Activated CD8-positive, alpha-beta memory T cell treated with anti-CD3 and anti-CD28 coated beads, Interleukin-2, amount 50 U/mL, for 1 hour (primary cell): ENCODE data around the gene GUCA1C.

Experiments used
- DNase-seq: peaks from one replicate; pipeline ENCODE4 v3.0.0-alpha.2; 2020; ENCODE audit errors: extremely low read depth

Gene GUCA1C

DNA sequence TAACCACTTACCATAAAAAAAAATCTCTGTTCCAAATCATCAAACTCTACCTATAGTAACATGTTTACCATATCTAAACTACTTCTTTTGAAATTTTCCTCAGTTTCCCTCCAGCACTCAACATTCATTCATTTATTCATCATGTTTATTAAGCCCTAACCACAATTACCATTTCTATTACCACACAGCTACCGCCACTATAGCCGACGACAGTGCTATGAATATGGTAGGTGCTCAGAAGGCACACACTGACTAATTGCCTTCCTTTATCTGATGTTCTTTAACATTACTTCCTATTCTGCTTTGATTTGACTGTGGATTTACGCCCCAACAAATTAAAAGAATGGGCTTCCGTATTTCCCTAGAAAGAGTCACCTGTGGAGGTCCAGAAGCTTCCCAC is 43.9 kb downstream of the GUCA1C start:
- DNase-seq, result no peak

DNA sequence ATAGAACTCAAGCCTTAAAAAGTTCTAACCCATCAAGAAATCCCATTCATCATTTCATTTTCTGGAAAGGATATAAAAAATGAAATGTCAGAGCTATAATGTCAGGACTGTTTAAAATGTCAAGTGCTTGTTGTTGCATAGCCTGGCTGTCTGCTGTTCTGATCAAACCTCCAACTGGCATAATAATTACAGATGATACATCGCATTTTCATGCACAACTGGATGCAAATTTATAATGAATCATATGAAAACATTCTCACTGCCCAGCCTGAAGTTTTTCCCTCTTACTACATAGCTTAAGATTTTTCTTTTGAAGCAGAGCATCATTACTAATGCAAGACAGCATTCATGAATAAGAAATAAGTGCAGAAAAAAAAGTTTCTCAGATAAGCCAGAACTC is 46.5 kb downstream of the GUCA1C start:
- DNase-seq, result no peak

DNA sequence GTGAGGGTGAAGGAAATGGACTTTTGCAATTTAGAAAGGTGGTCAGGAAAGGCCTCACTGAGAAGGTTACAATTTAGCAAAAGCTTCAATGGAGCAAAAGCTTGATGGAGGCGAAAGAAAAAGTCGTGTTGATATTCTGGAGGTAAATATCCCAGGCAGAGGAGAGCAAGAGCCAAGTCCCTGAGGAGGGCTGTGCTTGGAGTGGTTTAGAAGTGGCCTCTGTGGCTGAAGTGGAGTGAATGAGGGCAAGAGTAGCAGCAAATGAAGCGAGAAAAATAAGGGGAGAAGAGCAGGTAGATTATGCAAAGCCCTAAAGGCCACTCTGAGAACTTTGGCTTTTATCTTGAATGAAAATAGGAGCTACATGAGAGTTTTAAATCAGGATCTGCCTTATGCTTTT is 54.1 kb downstream of the GUCA1C start:
- DNase-seq, result no peak

DNA sequence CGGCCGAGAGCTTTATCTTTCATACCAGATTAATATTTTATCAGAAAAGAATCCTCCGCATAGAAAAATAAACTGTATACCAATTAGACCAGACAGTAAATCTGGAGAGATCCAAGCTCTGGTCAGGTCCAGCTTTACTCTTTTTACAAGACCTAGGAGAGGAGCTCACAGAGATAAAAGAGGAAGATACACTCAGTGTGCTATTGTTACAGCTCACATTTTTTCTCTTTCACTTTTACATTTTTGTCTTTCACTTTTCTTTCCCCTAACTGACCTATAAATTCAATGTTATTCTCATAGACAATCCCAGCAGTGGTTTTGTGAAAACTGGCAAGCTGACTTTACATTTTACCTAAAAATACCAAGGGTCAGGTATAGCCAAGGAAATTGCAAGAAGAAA is 55.8 kb downstream of the GUCA1C start:
- no peak for DNase-seq

DNA sequence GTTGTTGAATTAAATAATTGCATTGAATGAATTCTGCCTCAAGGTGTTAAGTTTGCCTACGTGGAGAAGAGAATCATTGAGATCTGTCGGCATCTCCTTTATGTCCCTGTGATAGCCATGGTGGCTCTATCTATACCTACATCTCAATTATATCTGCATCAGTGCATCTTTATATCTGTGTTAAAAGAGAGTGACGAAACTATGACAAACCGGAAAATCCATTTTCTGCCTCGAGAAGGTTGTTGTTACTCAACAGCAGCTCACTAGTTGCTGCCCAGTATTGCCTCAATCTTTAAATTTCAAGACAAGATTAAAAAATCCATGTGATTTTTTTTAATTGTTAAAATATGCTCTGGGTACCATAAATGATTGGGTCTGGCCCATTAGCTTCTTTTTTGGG is 58.7 kb downstream of the GUCA1C start:
- DNase-seq, result no peak

DNA sequence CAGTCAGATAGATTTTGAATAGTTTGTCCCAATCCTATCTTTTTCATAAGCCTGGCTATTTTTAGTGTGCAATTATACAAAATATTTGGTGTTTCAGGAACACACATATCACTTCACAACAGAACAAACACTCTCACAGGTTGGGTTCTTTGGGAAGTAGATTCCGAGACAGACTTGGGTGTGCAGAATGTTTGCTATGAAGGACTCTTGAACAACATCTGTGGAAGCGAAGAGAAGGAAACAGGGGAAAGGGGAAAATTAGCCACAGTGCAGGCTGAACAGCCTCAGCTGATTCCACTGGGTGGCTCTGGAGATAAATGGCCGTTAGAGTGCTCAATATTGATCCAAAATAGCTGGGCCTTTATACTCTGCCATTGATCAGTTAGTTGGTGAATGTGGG is 61.8 kb downstream of the GUCA1C start:
- DNase-seq, result no peak

DNA sequence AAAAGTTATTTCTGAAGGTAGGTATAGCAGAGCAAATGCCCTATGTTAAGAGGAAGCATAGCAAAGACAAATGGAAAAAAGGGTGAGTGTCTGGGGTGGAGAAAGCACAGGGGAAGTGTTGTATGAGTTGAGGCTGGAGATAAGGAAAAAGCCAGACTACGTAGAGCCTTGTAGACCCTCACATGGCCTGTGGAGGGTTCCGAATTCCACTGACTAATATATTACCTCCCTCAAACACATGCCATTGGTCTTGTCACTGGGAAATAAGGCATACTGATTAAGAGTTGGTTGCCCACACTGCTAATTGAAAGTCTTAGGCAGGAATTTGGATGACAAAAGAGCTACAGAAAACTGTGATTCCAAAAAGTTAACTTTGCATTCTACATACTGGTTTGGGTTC is 65.9 kb downstream of the GUCA1C start:
- DNase-seq, result no peak

DNA sequence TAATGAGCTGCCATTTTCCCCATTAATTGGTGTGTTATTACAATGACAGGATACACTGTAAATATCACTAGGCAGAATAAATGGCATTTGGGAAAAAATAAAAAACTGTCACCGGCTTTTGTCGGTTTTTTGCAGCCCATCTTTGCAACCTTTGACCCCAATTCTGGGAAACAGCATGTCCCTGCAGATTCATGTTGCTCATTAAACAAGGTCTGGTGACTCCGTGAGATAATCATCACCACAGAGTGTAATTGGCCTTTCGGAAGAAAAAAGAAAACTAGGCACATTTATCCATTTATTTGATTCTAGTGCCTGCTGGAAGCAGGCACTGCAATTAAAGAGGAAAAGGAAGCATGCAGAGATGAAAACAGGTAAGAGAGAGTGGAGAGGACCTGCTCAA is 66.6 kb downstream of the GUCA1C start:
- DNase-seq, result no peak

DNA sequence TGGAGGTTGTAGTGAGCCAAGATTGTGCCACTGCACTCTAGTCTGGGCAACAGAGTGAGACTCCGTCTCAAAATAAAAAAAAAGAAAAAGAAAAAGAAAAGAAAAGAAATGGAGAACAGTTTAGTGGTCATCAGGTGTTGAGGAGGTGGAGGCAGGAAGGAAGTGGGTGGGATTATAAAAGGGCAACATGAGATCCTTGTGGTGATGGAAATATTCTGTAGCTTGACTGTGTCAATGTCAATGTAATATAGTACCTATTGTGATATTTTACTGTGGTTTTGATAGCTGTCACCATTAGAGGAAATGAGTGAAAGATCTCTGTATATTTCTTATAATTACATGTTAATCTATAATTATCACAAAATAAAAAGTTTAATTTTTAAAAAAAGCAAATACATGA is 70.3 kb downstream of the GUCA1C start:
- DNase-seq, result no peak

DNA sequence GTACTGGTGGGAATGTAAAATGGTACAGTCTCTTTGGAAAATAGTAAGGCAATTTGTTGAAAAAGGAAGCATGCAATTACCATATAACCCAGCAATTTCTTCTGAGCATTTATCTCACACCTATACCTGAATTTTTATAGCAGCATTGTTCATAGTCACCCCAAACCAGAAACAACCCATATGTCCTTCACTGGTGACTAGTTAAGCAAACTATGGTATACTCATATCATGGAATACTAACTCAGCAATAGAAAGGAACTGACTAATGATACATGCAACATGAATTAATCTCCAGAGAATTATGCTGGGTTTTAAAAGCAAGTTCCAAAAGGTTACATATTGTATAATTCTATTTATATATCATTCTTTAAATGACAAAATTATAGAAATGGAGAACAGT is 70.9 kb downstream of the GUCA1C start:
- DNase-seq, result no peak

DNA sequence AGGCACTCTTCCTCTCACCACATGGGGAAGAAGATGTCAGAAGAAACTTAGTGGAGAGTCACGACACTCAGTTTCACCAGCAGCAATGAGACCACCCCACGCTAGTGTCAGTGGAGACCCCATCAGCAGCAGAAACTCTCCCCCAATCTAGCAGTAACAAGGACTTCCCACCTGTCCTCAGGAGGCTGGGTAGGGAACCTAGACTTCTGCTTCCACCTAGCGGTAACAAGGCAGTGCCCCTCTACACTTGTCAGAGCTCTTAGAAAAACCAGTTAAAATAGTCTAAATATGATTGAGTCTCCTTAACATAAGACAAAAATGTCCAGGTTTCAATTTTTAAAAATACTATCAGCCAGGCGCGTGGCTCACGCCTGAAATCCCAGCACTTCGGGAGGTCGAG is 73.8 kb downstream of the GUCA1C start:
- no peak for DNase-seq

DNA sequence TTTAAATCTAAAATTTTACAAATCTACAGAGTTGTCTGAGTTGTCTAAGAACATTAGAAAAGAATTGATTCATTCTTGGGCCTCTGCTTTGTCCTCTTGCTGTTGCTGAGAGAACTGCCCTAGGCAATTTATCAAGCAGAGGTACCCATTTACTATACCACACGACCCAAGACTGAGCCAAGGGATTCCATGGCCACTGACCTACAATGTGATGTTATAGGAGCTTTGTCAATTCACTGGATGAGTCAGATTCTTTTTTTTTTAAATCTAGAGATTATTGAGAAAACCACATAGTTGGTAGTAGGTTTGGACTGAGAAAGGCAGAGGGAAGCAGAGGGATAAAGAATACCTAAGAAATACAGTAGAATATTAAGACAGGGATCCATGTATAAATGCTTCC is 75.8 kb downstream of the GUCA1C start:
- DNase-seq, result no peak

DNA sequence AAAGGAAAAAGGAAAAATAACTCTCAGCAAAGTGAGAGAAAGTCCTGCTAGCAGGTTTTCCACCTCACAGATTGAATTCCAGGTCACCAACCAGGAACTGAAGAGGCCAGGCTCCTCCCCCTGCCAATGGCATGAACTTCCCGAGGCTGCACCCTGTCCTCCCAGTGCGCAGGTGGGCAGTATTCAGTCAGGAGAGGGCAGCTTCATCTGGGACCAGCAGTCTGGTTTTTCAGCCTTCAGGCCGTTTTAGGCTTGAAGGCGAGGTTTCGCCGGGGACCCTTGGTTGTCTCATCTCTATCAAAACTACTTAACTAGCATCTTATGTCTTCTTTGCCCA is 89.9 kb downstream of the GUCA1C start:
- no peak for DNase-seq

DNA sequence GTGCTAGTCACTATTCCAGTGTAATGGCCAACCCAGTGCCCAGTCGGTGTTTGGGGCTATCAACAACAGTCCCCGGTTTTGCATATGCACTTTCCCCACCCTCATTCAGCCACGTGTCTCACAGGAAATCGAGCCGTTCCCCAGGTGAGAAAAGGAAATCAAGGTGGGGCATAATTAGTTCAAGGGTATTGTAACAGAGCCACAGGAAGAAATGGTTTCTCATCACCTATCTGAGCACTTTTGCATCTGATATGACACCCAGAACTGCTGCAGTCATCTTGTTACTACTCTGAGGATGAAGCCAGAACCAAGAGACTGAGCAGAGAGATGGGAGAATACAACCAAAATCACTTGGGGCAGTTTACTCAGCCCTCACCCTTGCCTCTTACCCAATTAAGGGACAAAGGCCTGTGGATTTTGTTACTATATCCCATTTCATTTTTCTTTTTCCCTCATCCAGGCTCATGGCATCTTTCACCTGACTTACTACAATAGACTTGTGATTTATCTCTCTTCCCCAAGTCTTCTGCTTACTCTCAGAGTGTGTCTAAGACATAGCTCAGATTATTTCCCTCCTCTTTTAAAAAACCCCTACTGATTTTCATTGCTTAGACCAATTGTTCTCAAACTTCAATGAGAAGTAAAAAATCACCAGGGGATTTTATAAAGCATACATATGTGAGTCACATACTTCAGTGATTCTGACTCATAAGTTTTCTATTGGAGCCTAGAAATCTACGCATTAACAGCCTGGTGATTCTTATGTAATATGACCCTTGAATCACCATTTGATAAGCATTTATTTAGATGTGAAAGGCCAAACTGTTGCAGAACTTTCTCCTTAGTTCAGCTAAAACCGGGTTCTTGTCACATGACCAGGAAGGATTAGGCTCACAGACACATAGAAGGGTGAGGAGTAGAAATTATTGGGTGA is 90.5 kb downstream of the GUCA1C start:
- DNase-seq, result no peak

DNA sequence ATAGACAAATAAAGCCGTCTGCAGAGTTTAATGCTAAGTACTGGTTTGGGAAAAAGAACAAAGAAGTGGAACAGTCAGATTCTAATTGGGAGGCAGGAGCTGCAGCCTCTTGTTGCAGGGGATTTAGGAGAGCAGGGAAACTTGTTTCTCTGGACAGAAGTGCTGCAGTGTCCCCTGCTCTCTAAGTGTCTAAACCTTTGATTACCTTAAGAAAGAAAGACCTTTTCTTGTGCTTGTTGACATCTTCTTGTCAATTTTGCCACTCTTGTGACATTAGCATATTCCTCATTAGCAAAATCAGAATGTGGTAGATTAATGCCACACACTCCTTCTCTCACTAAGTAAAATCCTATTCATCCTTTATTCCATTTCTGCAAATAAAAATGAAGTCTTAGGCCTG is 92.3 kb downstream of the GUCA1C start:
- no peak for DNase-seq
